HCT116 (cell line): ENCODE data around the gene STK32B. TPM values are rescaled to one million over a fixed set of nuclear protein-coding genes. Genes with fewer than 3 reads are reported as not detected.

Experiments
- ATAC-seq: fragments of 200-7000 bp; cut with Tn5 transposase; 2 replicates; pipeline ENCODE4 v1.9.1; 2020; ENCODE audit warnings: mild to moderate bottlenecking, moderate library complexity
- BruUV-seq: library from RNA; stranded (reverse); fragments of 400-500 nt; replicated peaks from 2 replicates; lab custom pipeline; 2021; lab: Mats Ljungman, UMichigan
- CTCF ChIA-PET: fragments of 300-600 bp; sonication (Branson Sonifier 250); formaldehyde crosslinking; loops from one replicate; lab custom pipeline; 2021; ENCODE audit warnings: antibody characterized with exemption; lab: Charles Lee
- POLR2A ChIA-PET: fragments of 300-600, 350-600 bp; sonication (Branson Sonifier 250); formaldehyde crosslinking; loops from one replicate; lab custom pipeline; 2021; ENCODE audit warnings: antibody characterized with exemption; lab: Charles Lee
- RAD21 ChIA-PET, 2 experiments: fragments of 300-600 bp; sonication (Branson Sonifier 250); formaldehyde crosslinking; loops; one replicate each; lab custom pipeline; 2023; ENCODE audit warnings: low total read pairs in 2 of 2; ENCODE audit not compliant: uncharacterized antibody in 2 of 2, unreplicated experiment in 2 of 2, low non-redundant PET in 1 of 2; lab: Charles Lee
- DNase-seq: peaks from one replicate; pipeline ENCODE4 v3.0.0-alpha.2; 2010; ENCODE audit warnings: low read depth, low spot score
- H2AFZ ChIP-seq: fragments of 200-600 bp; shearing (Covaris generic), sonication (generic); 2 replicates; pipeline ENCODE4 v1.6.1; 2017; ENCODE audit warnings: low read depth, mixed run types, mixed read lengths, antibody characterized with exemption, low read length; ENCODE audit not compliant: poor library complexity, severe bottlenecking
- H3K27ac ChIP-seq: 2 replicates; pipeline ENCODE4 v1.5.1; 2012; ENCODE audit warnings: low read depth, low read length
- H3K27me3 ChIP-seq: fragments of 200-600 bp; sonication (generic); 2 replicates; pipeline ENCODE4 v1.6.1; 2016; ENCODE audit warnings: mixed run types, low read length, mixed read lengths; ENCODE audit not compliant: insufficient read depth
- H3K36me3 ChIP-seq, 2 experiments: fragments of 200-500 bp in 1 of 2; fragments of 200-600 bp in 1 of 2; sonication (Bioruptor generic) in 1 of 2; sonication (generic) in 1 of 2; 2 replicates each; pipeline versions ENCODE4 v1.5.1 to v1.6.1; 2014 to 2016; ENCODE audit warnings: low read length in 2 of 2, inconsistent platforms in 1 of 2, mixed read lengths in 1 of 2, mixed run types in 1 of 2; ENCODE audit not compliant: insufficient read depth in 2 of 2, control insufficient read depth in 1 of 2
- H3K4me1 ChIP-seq, 2 experiments: fragments of 200-600 bp in 1 of 2; sonication (generic) in 1 of 2; 2 replicates each; pipeline versions ENCODE4 v1.5.1 to v1.6.1; 2012 to 2017; ENCODE audit warnings: low read length in 2 of 2, inconsistent platforms in 1 of 2, mild to moderate bottlenecking in 1 of 2, mixed read lengths in 1 of 2, mixed run types in 1 of 2, moderate library complexity in 1 of 2; ENCODE audit not compliant: insufficient read depth in 2 of 2, control insufficient read depth in 1 of 2
- H3K4me2 ChIP-seq: fragments of 200-600 bp; sonication (generic); 2 replicates; pipeline ENCODE4 v1.6.1; 2017; ENCODE audit warnings: mixed run types, low read length, mixed read lengths
- H3K4me3 ChIP-seq, 2 experiments: fragments of 200-600 bp in 1 of 2; sonication (generic) in 1 of 2; replicated peaks in 1 of 2; 2 replicates each; pipeline ENCODE4 v1.5.1; 2011 to 2016; ENCODE audit warnings: low read length in 2 of 2, control low read depth in 1 of 2, low read depth in 1 of 2, mild to moderate bottlenecking in 1 of 2, mixed read lengths in 1 of 2, mixed run types in 1 of 2
- H3K79me2 ChIP-seq: fragments of 200-600 bp; sonication (generic); 2 replicates; pipeline ENCODE4 v1.6.1; 2017; ENCODE audit warnings: mild to moderate bottlenecking, mixed run types, low read length, moderate library complexity, mixed read lengths; ENCODE audit not compliant: insufficient read depth
- H3K9ac ChIP-seq: fragments of 200-600 bp; sonication (generic); 2 replicates; pipeline ENCODE4 v1.6.1; 2016; ENCODE audit warnings: low read length, mixed read lengths
- H3K9me2 ChIP-seq: fragments of 200-600 bp; sonication (generic), shearing (Covaris generic); 2 replicates; pipeline ENCODE4 v1.6.1; 2017; ENCODE audit warnings: mixed run types, mild to moderate bottlenecking, moderate library complexity; ENCODE audit not compliant: insufficient read depth
- H3K9me3 ChIP-seq, 2 experiments: fragments of 200-500 bp in 1 of 2; fragments of 200-600 bp in 1 of 2; sonication (Bioruptor generic) in 1 of 2; sonication (generic) in 1 of 2; 2 replicates each; pipeline ENCODE4 v1.6.1; 2014 to 2017; ENCODE audit warnings: low read length in 2 of 2, mixed read lengths in 2 of 2, inconsistent platforms in 1 of 2, low read depth in 1 of 2, mild to moderate bottlenecking in 1 of 2, mixed run types in 1 of 2, moderate library complexity in 1 of 2; ENCODE audit not compliant: control insufficient read depth in 1 of 2, insufficient read depth in 1 of 2
- H4K20me1 ChIP-seq: fragments of 200-600 bp; sonication (generic), shearing (Covaris generic); 2 replicates; pipeline ENCODE4 v1.6.1; 2017; ENCODE audit warnings: mixed run types, mild to moderate bottlenecking, moderate library complexity; ENCODE audit not compliant: insufficient read depth
- ATF3 ChIP-seq: IDR thresholded peaks from 2 replicates; pipeline ENCODE4 v1.6.1; 2012
- CBX3 ChIP-seq: IDR thresholded peaks from 2 replicates; pipeline ENCODE4 v1.6.1; 2012; ENCODE audit warnings: low read depth
- CEBPB ChIP-seq: IDR thresholded peaks from 2 replicates; pipeline ENCODE4 v1.6.1; 2012; ENCODE audit warnings: low read depth
- CTCF ChIP-seq, 3 experiments: fragments of 200-600 bp in 1 of 3; sonication (generic) in 1 of 3; IDR thresholded peaks in 2 of 3; conservative IDR thresholded peaks in 1 of 3; 2 replicates each; pipeline ENCODE4 v1.5.1; 2012 to 2017; ENCODE audit warnings: low read depth in 2 of 3, low read length in 2 of 3, antibody characterized with exemption in 1 of 3, borderline replicate concordance in 1 of 3, control low read depth in 1 of 3, mild to moderate bottlenecking in 1 of 3, mixed read lengths in 1 of 3, mixed run types in 1 of 3, moderate library complexity in 1 of 3; ENCODE audit not compliant: insufficient read depth in 1 of 3
- EGR1 ChIP-seq: IDR thresholded peaks from 2 replicates; pipeline ENCODE4 v1.6.1; 2012; ENCODE audit warnings: low read depth
- ELF1 ChIP-seq: IDR thresholded peaks from 2 replicates; pipeline ENCODE4 v1.6.1; 2012; ENCODE audit warnings: low read depth, borderline replicate concordance
- EZH2 ChIP-seq: fragments of 200-600 bp; sonication (generic); IDR thresholded peaks from 2 replicates; pipeline ENCODE4 v1.6.1; 2017; ENCODE audit warnings: antibody characterized with exemption, mixed run types
- FOSL1 ChIP-seq: IDR thresholded peaks from 2 replicates; pipeline ENCODE4 v1.6.1; 2012; ENCODE audit warnings: low read depth
- JUND ChIP-seq: IDR thresholded peaks from 2 replicates; pipeline ENCODE4 v1.6.1; 2012
- MAX ChIP-seq: IDR thresholded peaks from 2 replicates; pipeline ENCODE4 v1.6.1; 2012
- POLR2A ChIP-seq: IDR thresholded peaks from 2 replicates; pipeline ENCODE4 v1.7.0; 2011; ENCODE audit warnings: borderline replicate concordance; ENCODE audit not compliant: insufficient read depth, insufficient read length; ENCODE audit errors: extremely low read depth
- POLR2AphosphoS5 ChIP-seq: IDR thresholded peaks from 2 replicates; pipeline ENCODE4 v1.6.1; 2011; ENCODE audit warnings: mild to moderate bottlenecking, low read depth, low read length, moderate library complexity
- REST ChIP-seq: IDR thresholded peaks from 2 replicates; pipeline ENCODE4 v1.6.1; 2012; ENCODE audit warnings: low read depth
- SIN3A ChIP-seq: IDR thresholded peaks from 2 replicates; pipeline ENCODE4 v1.6.1; 2012; ENCODE audit warnings: low read depth
- SP1 ChIP-seq: IDR thresholded peaks from 2 replicates; pipeline ENCODE4 v1.6.1; 2012; ENCODE audit warnings: low read depth
- SRF ChIP-seq: IDR thresholded peaks from 2 replicates; pipeline ENCODE4 v1.6.1; 2012; ENCODE audit warnings: low read depth
- TCF7L2 ChIP-seq: IDR thresholded peaks from 2 replicates; pipeline ENCODE4 v1.7.0; 2011; ENCODE audit warnings: borderline replicate concordance, inconsistent platforms; ENCODE audit not compliant: insufficient read depth, insufficient read length; ENCODE audit errors: extremely low read depth
- YY1 ChIP-seq: IDR thresholded peaks from 2 replicates; pipeline ENCODE4 v1.6.1; 2011; ENCODE audit warnings: low read length, low read depth, moderate library complexity, mild to moderate bottlenecking; ENCODE audit not compliant: insufficient replicate concordance; ENCODE audit errors: extremely low read depth
- ZBTB33 ChIP-seq: IDR thresholded peaks from 2 replicates; pipeline ENCODE4 v1.6.1; 2011; ENCODE audit warnings: mild to moderate bottlenecking, low read length, moderate library complexity; ENCODE audit not compliant: insufficient replicate concordance; ENCODE audit errors: extremely low read depth
- ZNF274 ChIP-seq: fragments of 200-500 bp; sonication (Bioruptor generic); IDR thresholded peaks from 2 replicates; pipeline ENCODE4 v1.6.1; 2014; ENCODE audit warnings: mild to moderate bottlenecking, low read depth, low read length, inconsistent platforms
- intact Hi-C: fragments of 100-400 bp; cut with micrococcal nuclease; formaldehyde crosslinking; loops from 2 replicates; pipeline ENCODE4 v1.10.0; 2022
- total RNA-seq: library from RNA; stranded (reverse); gene quantifications from one replicate; pipeline ENCODE4 v1.2.1, GENCODE V29; 2021; ENCODE audit not compliant: unreplicated experiment

STK32B gene
- total RNA-seq, 1 experiment from 2014 or later, result not detected

- no peaks in the 10 kb centered on the region for H3K27me3 ChIP-seq
- no TSS peak for BruUV-seq
- DNase-seq, result no peak
- H3K4me3 ChIP-seq, result no peak overlapping the region
- TF ChIP-seq EGR1 (no peak), ZNF274 (no peak), TCF7L2 (no peak), ATF3 (no peak), CBX3 (no peak), CEBPB (no peak), EZH2 (no peak), POLR2AphosphoS5 (no peak), ELF1 (no peak), SP1 (no peak), MAX (no peak), SIN3A (no peak), ZBTB33 (no peak), SRF (no peak), REST (no peak), FOSL1 (no peak), CTCF (IDR thresholded peaks at IDR 0.05 in 2 of 3, conservative IDR thresholded peaks at IDR 0.05 in 1 of 3; ENCODE audit: borderline replicate concordance in 1 of 3, insufficient read depth in 1 of 3, low read depth in 2 of 3, low read length in 2 of 3) (no peak), YY1 (no peak), POLR2A (no peak), JUND (no peak)
- TF ChIP-seq, all 23 proteins: peak for 0
- H3K4me2 ChIP-seq, result no peak overlapping the region
- H2AFZ ChIP-seq, result no peak overlapping the region
- H3K9ac ChIP-seq, result no peak overlapping the region
- RAD21 ChIA-PET, result no interaction called here
- no peaks in the 10 kb centered on the region for H3K9me3 ChIP-seq
- H3K4me1 ChIP-seq, result no peaks in the 10 kb centered on the region
- no peaks in the 10 kb centered on the region for H3K36me3 ChIP-seq
- no peaks in the 10 kb centered on the region for H3K79me2 ChIP-seq
- CTCF ChIA-PET, result no interaction called here
- H3K9me2 ChIP-seq, result no peaks in the 10 kb centered on the region
- POLR2A ChIA-PET, result no interaction called here
- intact Hi-C loops, result no loop called here
- ATAC-seq, result no peak
- H3K27ac ChIP-seq, result no peak overlapping the region
- no peaks in the 10 kb centered on the region for H4K20me1 ChIP-seq
These were observed 30.2 kb downstream of the STK32B start for GRCh38 chr4:5081441-5081999.
